HL-60/S4 treated with phorbol 12-myristate 13-acetate at 8.2 ng/mL for 4 days and 3 days (cell line): ENCODE data around the gene PPP2R2D.
"Not testable (repeated sequence)": the region's sequence is repeated elsewhere in the genome, so short reads cannot be mapped to it uniquely, and the experiment has no call there.

ENCODE experiments used
- in situ Hi-C: fragments of 300-500 bp; cut with MboI; formaldehyde crosslinking; loops from 2 replicates; pipeline ENCODE4 v1.15.0; 2022; ENCODE audit warnings: low sequenced_read_pairs

PPP2R2D gene

GRCh38 chr10:131905603-131906268, 4.9 kb downstream of the PPP2R2D start:
- in situ Hi-C loops: no loop called here

GRCh38 chr10:131906269-131906639, 5.4 kb downstream of the PPP2R2D start:
- in situ Hi-C loops: no loop called here

GRCh38 chr10:131907679-131908078, 6.9 kb downstream of the PPP2R2D start:
- in situ Hi-C loops: no loop called here

GRCh38 chr10:131908151-131908550, 7.3 kb downstream of the PPP2R2D start:
- in situ Hi-C loops: no loop called here

GRCh38 chr10:131909014-131909808, 8.4 kb downstream of the PPP2R2D start:
- in situ Hi-C loops: no loop called here

GRCh38 chr10:131909929-131910328, 9.1 kb downstream of the PPP2R2D start:
- in situ Hi-C loops: no loop called here

- in situ Hi-C loops: no loop called here
Observed at GRCh38 chr10:131910663-131911314, 10.0 kb downstream of the PPP2R2D start.

GRCh38 chr10:131911451-131911850, 10.6 kb downstream of the PPP2R2D start:
- in situ Hi-C loops: no loop called here

- in situ Hi-C loops: no loop called here
Observed at GRCh38 chr10:131912620-131913019, 11.8 kb downstream of the PPP2R2D start.

- in situ Hi-C loops: no loop called here
Observed at GRCh38 chr10:131915484-131915883, 14.7 kb downstream of the PPP2R2D start.

GRCh38 chr10:131915990-131916766, 15.4 kb downstream of the PPP2R2D start:
- in situ Hi-C loops: no loop called here

- in situ Hi-C loops: not testable (repeated sequence)
Observed at GRCh38 chr10:131916767-131917160, 16.0 kb downstream of the PPP2R2D start.

- in situ Hi-C loops: not testable (repeated sequence)
Observed at GRCh38 chr10:131917496-131917895, 16.7 kb downstream of the PPP2R2D start.

GRCh38 chr10:131919461-131919860, 18.7 kb downstream of the PPP2R2D start:
- in situ Hi-C loops: not testable (repeated sequence)

- in situ Hi-C loops: no loop called here
Observed at GRCh38 chr10:131920151-131920550, 19.3 kb downstream of the PPP2R2D start.

GRCh38 chr10:131920693-131921092, 19.9 kb downstream of the PPP2R2D start:
- in situ Hi-C loops: no loop called here

- in situ Hi-C loops: no loop called here
Observed at GRCh38 chr10:131921184-131921583, 20.4 kb downstream of the PPP2R2D start.

- in situ Hi-C loops: no loop called here
Observed at GRCh38 chr10:131923038-131923756, 22.4 kb downstream of the PPP2R2D start.

GRCh38 chr10:131925011-131925649, 24.3 kb downstream of the PPP2R2D start:
- in situ Hi-C loops: no loop called here

- in situ Hi-C loops: no loop called here
Observed at GRCh38 chr10:131925716-131926115, 24.9 kb downstream of the PPP2R2D start.
